ENCODE data around the gene LAMA5.
"Not testable (repeated sequence)": the region's sequence is repeated elsewhere in the genome, so short reads cannot be mapped to it uniquely, and the experiment has no call there.

LAMA5 gene

DNA sequence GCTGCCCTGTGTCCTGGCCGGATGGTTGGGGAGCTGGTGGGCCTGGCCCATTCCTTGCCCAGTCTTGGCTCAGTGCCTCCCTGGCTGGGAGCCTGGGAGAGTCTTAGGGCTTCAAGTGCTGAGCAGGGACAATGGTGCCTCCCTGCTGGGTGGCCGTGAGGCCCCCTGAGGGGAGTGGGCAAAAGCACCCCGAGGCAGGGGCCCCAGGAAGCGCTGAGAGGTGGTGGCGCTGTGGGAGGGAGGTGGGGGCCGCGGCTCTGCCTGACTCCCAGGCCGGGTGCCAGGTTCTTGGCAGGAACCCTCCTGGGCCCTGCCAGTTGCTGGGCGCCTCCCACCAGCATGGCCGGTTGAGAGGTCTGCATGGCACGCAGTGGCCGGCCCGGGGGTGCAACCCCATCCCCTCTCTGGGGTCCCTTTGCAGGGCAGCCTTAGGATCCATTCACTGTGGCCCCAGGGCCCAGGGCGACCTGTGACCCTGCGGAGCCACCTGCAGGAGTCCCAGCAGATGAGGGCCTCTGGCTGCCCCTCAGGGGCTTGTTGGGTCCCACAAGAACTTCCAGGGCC is 10.6 kb upstream of the LAMA5 start:
- TF ChIP-seq, protein P1, sequence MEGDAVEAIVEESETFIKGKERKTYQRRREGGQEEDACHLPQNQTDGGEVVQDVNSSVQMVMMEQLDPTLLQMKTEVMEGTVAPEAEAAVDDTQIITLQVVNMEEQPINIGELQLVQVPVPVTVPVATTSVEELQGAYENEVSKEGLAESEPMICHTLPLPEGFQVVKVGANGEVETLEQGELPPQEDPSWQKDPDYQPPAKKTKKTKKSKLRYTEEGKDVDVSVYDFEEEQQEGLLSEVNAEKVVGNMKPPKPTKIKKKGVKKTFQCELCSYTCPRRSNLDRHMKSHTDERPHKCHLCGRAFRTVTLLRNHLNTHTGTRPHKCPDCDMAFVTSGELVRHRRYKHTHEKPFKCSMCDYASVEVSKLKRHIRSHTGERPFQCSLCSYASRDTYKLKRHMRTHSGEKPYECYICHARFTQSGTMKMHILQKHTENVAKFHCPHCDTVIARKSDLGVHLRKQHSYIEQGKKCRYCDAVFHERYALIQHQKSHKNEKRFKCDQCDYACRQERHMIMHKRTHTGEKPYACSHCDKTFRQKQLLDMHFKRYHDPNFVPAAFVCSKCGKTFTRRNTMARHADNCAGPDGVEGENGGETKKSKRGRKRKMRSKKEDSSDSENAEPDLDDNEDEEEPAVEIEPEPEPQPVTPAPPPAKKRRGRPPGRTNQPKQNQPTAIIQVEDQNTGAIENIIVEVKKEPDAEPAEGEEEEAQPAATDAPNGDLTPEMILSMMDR (IDR thresholded peaks at IDR 0.05; ENCODE audit: borderline replicate concordance, insufficient read depth, low read depth, low read length): no peak
- no peak overlapping the region for H3K4me3 ChIP-seq (ENCODE audit: low read depth, low read length)

DNA sequence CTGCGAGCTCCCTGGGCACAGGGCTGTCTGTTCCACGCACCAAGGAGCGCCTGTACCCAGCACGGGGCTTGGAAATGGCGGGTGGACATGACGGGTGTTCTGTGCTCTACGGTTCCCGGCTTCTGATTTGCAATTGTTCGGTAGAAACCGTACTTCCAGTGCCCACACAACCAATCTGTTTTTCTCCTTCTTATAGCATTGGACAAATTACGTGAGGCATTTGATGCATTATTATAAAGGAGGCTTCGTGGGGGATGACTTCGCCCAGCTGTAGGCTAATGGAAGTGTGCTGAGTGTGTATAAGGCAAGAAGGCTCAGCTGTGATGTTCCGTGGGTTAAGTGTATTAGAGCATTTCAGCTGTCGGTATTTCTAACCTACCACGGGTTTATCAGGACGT is 10.0 kb upstream of the LAMA5 start:
- no peak overlapping the region for H3K4me3 ChIP-seq (ENCODE audit: low read depth, low read length)
- TF ChIP-seq, protein P1 (IDR thresholded peaks at IDR 0.05; ENCODE audit: borderline replicate concordance, insufficient read depth, low read depth, low read length): no peak

DNA sequence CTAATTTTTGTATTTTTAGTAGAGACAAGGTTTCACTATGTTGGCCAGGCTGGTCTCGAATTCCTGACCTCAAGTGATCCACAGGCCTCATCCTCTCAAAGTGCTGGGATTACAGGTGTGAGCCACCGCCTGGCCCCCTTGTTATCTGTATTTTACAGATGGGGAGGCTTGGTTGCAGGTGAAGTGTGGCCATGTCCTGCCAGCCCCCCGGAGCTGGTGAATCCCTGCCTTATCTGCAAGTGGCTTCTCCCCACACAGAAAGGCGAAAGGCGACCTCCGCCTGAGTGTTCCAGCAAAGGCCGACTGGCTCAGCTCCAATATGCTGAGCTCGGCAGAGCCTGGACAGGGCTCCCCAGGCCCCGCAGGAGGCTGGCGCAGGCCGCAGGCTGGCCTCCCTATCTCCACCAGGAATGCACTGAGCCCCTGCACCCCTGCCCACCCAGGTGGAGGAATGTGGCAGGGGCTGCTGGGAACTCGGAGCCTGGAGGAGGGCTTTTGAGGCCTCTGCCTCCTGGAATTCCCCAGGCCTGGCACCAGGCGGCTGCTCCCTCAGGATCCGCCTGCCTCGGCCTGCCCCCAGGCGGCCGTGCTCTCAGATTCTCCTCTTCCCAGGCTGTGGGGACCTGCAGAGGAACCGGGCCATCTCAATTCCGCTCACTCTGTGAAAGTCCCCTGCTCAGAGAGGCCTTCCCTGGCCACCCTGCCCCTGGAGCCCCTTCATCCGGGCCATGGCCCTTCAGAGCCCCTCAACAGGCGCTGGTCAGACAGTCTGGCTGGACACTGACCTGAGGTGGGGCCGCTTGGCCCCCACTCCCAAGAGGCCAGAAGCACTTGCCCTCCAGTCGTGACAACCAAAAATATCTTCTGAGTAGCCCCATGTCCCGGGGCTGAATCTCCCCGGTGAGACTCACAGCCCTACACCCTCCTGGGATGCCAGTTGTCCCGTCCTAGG is 9.3 kb upstream of the LAMA5 start:
- no peak overlapping the region for H3K4me3 ChIP-seq (ENCODE audit: low read depth, low read length)

DNA sequence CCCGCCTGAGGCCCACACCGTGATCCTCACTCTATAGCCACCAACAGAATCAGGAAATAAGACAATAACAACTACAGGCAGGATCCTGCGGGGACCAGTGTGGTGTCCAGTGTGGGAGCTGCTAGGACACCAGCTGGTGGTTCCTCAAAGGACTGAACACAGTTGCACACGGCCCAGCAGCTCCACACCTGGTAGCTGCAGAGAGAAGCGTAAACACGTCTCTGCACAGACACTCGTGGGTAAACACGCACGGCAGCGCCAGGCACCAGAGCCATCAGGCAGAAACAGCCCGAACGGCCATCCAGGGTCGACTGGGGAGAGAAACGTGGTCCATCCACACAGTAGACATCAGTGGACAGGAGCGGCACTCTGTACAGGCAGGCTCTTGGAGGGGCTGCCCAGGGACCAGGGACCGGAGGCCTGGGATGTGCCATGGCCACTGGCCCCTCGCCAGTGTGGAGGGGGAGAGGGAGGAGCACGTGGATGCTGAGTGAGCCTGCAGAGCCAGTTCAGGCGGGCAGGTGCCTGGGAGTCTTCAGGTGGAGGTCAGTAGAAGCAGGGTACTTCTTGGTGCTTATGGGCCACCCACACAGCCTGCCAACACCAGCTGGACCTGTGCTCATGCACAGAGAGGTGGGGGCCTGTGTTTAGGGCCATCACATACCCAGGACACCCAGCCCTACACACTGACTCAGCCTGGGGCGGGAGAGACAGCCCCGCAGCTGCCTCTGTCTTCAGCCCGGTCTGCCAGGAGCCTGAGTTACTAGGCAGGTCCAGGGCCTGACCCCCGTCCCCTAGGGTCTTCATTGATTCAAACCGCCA is 7.4 kb upstream of the LAMA5 start:
- TF ChIP-seq, protein P1 (IDR thresholded peaks at IDR 0.05; ENCODE audit: borderline replicate concordance, insufficient read depth, low read depth, low read length): no peak
- H3K4me3 ChIP-seq (ENCODE audit: low read depth, low read length): no peak overlapping the region

More for the DNA sequence above, 9.3 kb upstream of the LAMA5 start:
- TF ChIP-seq, protein P1 (IDR thresholded peaks at IDR 0.05; ENCODE audit: borderline replicate concordance, insufficient read depth, low read depth, low read length): no peak

DNA sequence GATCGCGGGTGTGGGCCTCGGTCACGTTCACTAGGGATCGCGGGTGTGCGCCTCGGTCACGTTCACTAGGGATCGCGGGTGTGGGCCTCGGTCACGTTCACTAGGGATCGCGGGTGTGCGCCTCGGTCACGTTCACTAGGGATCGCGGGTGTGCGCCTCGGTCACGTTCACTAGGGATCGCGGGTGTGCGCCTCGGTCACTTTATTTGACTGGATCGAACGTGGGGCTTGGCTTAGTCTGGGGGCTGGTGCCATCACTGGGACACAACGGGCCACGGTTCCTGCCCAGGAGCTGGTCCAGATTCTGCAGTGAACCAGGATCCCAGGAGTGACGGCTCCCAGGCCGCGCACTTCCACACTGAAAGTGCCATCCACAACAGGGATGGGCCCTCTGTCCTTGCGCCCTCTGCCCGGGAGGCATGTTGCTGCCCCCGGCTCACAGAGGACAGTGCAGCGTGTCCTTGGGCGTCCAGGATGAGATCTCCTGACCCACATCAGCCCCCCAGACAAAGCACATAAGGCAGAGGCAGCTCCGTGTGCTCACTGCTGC is 6.6 kb upstream of the LAMA5 start:
- H3K4me3 ChIP-seq (ENCODE audit: low read depth, low read length): not testable (repeated sequence)

DNA sequence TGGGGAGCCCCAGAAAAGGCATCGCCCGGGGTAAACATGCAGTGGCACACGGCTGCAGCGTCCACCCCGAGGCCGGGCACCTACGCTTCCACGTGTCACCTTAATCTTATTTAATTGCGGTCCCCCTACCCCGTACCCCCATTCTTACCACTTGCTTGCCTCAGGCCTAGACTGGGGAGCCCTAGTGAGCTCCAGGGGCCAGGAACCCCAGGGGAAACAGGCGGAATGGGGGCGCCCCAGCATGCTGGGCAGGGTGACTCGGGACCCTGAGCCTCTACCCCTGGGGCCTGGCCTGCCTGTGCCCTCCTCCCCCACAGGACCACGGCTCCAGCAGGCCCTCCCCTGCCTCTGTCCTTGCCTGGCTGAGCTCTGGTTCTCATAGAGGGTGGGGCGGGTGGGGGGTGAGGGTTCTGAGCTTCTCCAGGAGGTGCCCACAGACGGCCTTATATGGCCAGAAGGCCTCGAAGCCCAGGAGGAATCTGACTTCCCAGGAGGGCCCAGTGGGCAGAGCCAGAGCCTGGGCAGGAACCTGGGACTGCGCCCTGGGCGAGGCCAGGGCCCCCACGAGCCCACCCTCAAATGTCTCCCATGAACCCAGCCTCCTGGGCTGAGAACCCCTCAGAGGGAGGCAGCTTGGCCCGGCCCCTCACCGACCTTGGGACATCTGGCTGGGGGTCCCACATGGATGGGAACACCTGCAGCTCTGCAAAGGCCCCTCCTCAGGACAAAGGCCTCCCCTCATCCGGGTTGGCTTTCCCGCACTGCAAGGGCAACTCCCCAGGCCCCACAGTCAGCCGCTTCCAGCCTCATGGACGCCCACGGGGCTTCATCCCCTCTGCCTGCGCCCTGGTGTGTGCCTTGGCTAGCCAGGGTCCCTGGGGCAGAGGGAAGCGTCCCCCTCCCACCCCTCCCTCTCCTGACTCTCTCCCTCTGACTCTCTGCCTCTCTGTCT is 5.2 kb upstream of the LAMA5 start:
- TF ChIP-seq, protein P1 (IDR thresholded peaks at IDR 0.05; ENCODE audit: borderline replicate concordance, insufficient read depth, low read depth, low read length): no peak
- H3K4me3 ChIP-seq (ENCODE audit: low read depth, low read length): no peak overlapping the region
